HG02885 (cell line): ENCODE data around the gene B4GAT1.
A peak's percentile ranks its signal among the peaks of the same experiment; 100 is the strongest.
"Not testable (repeated sequence)": the region's sequence is repeated elsewhere in the genome, so short reads cannot be mapped to it uniquely, and the experiment has no call there.

ENCODE experiments used
- ATAC-seq: cut with Tn5 transposase; IDR thresholded peaks from one replicate; pipeline ENCODE4 v1.9.1; 2021; ENCODE audit warnings: mild to moderate bottlenecking; ENCODE audit not compliant: unreplicated experiment, poor library complexity

The B4GAT1 gene

DNA sequence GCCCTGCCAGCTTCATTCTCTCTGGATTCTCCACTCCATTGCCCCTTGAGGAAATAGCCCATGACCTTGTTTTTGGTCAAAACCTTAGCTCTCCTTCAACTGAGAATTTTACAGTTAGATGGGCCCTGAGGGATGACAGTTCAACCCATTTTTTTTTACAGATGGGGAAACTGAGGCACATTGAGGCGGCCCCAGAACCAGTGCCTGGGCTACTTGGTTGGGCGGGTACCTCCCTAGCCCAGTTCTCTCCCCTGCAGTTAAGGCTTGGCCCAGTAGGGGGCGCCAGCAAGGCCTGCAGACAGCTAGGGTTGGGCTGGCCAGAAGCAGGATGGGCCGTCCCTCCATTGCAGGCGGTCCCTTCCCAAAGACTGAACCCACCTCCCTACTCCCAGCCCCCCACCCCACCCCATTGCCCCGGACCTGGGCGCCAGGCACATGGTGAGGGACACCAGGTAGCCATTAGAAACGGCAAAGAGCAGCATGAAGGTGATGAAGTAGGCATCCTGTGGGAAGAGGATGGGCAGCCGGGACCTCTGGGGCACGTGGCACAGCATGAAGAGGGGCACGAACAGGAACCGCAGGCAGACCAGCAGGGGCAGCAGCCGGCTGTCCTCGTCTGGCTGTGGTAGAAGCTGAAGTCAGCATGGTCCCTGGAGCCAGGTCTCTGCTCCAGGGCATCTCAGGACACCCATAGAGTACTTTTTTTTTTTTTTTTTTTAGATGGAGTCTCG lies 16.5 kb upstream of the B4GAT1 start:
- ATAC-seq, result no peak

DNA sequence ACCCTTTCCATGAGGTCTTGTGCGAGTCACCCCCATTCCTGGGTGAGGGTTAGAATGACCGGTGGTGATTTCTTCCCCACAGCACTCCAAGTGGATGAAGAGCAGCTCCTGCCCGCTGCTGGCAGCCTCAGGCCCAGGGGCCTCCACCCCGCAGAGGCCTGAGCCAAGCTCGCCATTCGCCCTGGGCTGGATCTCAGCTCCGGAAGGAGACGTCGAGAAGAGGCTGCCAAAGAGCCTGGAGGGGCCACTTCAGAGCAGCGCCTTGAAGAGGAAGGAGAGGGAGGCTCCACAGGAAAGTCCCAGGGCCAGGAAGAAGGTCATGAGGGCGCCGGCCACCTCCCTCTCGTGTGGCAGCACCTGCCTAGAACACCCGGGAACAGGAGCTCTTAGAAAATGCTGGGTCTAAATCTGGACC lies 15.8 kb upstream of the B4GAT1 start:
- no peak for ATAC-seq

DNA sequence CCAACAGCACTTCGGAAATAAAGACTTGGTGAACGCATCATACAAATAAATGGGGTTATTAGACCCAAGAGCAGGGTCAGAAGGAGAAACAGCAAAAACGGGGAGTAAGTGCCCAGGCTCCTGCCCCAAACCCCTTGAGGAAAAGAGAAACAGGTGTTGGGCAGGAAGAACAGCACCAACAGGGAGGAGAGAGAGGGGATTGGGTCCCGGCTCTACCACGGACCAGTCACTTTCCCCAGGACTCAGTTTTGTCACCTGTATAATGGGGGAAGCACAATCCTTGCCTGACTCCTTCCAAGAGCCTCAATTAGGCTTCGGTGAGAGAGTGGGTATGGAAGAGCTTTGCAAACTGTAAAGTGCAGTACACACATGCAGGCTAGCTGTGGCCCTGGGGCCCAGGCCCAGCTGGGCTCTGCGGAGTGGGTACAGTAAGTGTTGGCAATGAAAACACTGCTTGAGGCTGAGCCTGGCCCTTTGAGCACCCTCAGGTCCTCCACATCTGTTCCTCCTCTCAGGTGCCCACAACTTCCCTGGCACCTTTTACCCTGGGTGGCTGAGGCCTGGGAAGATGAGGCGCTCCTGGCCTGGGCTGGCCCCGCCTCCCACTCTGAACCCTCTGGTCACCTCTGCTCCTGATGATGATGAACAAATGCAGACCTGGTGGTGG lies 15.2 kb upstream of the B4GAT1 start:
- no peak for ATAC-seq

GRCh38 chr11:66361502-66361941 lies 14.1 kb upstream of the B4GAT1 start:
- no peak for ATAC-seq

GRCh38 chr11:66360406-66361073 lies 13.1 kb upstream of the B4GAT1 start:
- no peak for ATAC-seq

- no peak for ATAC-seq
Measured at GRCh38 chr11:66359662-66360087, 12.2 kb upstream of the B4GAT1 start.

DNA sequence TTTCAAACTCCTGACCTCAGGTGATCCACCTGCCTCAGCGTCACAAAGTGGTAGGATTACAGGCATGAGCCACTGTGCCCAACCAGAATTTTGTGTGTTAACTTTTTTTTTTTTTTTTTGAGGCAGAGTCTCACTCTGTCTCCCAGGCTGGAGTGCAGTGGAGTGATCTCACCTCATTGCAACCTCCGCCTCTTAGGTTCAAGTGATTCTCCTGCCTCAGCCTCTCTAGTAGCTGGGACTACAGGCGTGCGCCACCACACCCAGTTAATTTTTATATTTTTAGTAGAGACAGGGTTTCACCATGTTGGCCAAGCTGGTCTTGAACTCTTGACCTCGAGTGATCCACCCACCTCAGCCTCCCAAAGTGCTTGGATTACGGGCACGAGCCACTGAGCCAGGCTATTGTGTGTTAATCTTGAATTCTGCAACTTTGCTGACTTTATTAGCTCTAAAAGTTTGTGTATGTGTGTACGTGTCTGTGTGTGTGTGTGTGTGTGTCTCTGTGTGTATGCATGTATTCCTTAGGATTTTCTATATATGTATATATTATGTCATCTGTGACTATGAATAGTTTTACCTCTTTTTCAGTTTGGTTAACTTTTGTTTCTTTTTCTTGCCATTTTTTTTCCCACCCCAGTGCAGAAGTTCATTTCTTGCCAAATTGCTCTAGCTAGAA lies 3.3 kb upstream of the B4GAT1 start:
- ATAC-seq, result not testable (repeated sequence)

- ATAC-seq, result no peak
Measured at GRCh38 chr11:66349084-66349386, 1.6 kb upstream of the B4GAT1 start.

GRCh38 chr11:66346476-66347424 lies 679 bp downstream of the B4GAT1 start:
- no peak for ATAC-seq

DNA sequence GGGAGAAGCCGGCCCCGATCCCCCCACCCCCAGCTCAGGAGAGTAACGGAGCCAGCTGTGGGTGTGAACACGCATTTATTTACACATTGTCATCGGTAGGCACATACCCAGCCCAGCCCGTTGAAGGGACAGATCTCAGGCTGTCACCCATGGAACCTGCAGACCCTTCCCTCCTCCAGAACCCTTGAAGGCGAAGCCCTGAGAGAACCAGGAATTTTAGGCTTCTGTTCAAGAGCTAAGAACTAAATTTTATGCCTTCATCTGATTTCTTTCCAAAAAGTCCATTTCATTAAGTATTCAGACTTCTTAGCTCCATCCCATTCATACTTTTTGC lies 2.1 kb downstream of the B4GAT1 start:
- ATAC-seq, result no peak

DNA sequence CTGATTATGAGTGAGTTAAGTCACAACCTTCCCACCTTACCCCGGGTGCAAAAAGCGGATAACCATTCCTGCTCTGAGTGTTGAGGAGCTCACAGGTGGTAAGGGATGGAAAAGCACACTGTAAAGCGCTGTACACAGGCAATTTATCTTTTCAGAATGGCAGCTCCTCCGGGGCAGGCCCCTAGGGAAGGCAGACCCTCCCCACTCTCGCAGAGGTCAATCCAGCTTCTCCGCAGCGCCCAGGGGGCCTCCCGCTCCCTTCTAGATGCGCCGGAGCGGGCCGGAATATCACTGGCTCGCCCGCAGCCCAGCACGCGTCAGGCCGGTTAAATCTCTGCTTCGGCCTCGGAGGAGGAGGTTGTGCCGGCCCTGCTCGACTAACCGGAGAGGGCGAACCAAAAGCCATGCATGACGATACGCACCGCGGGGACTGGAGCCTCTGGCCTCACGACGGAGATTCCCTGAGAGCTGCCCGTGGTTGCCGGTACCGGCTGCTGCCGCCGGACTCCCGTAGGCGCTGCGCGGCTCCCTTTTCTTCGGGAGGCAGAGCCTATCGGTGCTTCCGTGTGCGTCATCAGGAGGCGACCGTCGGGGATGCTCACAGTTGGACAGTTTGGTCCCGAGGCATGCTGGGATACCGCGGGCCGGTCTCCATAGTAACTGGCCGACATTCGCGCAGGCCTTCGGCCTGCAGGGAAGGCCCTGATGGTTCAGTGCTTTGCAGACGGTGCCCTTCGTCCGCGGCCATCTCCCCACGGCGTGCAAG lies 2.7 kb downstream of the B4GAT1 start, which contains the start of gene BRMS1:
Gene BRMS1, minus strand, starts transcription at position 555 of the 766 bp plus-strand sequence. CDS start 2,870 bp downstream, outside the sequence.
- peak; percentile 71 for ATAC-seq

- ATAC-seq, result no peak
Measured at GRCh38 chr11:66343176-66343575, 4.3 kb downstream of the B4GAT1 start.

- no peak for ATAC-seq
Measured at GRCh38 chr11:66341502-66342126, 5.8 kb downstream of the B4GAT1 start.

DNA sequence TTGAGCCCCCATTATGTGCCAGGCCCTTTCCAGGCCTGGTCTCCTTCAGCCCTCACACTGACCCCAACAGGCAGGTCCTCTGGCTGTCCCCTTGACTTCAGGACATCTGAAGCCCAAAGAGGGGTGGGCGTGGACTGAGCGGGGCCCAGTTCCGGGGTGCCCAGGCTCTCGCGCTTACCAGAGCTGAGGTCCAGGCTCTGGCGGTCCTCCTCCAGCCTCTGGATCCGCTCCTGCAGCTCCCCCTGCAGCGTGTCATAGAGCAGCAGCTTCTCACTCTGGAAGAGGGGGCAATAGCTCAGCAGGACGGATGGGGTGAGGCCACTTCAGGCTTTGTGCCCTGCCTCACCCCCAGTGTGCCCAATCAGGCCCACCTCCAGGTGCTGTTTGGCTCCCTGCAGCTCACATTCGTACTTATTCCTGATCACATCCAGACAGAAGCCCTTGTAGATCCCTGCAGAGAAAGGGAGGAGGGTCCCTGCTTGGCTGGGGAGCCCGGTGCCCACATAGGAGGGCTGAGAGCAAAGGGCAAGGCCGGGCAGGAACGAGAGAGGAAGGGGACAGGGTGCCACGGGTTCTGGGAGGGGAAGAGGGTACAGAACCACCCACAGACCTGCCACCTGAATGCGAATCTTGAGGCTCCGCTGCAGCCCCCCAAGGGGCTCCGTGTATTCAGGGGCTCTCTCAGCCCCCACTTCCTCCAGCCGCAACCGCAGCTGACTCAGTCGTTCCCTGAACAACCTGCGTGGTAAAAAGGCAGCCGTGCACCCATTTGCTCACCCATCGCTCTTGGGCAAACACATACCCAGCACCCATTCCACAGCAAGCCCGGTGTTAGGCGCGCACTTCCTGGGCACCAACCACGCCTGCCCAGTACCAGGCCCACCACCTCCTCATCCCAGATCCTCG lies 6.6 kb downstream of the B4GAT1 start:
- no peak for ATAC-seq

DNA sequence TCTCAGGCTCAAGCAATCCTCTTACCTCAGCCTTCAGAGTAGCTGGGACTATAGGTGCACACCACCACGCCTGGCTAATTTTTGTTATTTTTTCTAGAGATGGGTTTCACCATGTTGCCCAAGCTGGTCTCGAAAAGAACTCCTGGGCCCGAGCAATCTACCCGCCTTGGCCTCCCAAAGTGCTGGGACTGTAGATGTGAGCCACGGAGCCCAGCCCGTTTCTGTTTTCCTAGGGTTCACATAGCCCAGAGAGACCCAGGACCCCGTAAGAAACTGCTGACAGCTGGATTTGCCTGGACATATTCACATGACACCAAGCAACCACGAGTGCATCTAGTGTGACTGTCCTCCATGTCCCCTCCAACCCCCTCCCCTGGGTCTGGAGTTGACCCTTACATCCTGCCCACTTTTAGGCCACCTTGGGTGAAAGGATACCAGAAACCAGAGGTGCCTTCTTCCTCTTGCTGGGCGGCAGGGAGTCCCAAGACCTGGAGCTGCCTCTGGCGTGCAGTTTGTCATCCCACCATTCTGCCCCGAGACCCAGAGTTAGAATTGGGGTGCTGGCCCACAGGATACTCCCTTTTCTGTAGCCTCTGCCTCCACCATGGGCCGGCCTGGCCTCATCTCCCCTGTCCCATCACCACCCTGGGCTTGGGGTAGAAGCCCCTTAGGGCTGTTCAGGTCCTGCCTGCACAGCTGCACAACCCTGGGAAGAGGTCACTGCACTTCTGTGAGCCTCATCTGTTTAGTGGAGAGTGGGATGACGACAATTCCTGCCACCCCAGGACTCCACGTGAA lies 7.5 kb downstream of the B4GAT1 start:
- no peak for ATAC-seq

DNA sequence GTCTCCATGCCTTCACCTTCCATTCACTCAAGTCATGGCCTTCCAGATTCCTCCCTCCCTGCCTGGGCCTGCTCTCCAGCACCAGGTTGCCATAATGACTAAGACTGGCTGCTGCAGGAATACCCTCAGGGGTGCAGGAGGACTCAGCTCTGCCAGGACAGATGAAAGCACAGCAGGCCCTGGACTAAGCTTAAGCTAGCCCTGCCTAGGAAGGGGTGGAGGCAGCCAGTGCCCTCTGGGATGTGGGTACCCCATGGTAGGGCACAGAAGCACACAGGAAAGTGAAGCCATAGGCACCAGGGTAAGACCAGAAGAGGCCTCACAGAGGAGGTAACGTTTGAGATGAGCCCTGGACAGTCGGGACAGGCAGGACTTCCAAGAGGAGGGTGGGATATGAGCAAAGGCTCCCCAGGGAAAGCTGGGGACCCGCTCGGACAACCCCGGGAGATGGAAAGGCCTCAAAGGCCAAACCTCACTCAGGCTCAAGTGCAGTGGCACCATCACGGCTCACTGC lies 8.2 kb downstream of the B4GAT1 start:
- no peak for ATAC-seq
